ENCODE data around the gene KCNH3.

GRCh38 chr12:49547090-49547690 is 8.4 kb downstream of the KCNH3 start:
- TF ChIP-seq CTCF (conservative IDR thresholded peaks at IDR 0.05 in 1 of 2, IDR thresholded peaks at IDR 0.05 in 1 of 2; ENCODE audit: low read depth in 1 of 2, low read length in 2 of 2) (no peak), EZH2 (IDR thresholded peaks at IDR 0.05; ENCODE audit: low read length, missing control alignments) (no peak)
